HepG2 (cell line): ENCODE data around the gene ARHGAP26. TPM values are rescaled to one million over a fixed set of nuclear protein-coding genes. Genes with fewer than 3 reads are reported as not detected.

ENCODE experiments used
- CCAR2 ChIP-seq: fragments of 200-400 bp; formaldehyde crosslinking; optimal IDR thresholded peaks from 2 replicates; pipeline ENCODE3; 2018; ENCODE audit warnings: low read depth, mild to moderate bottlenecking, low read length, moderate library complexity
- CHCHD3 ChIP-seq: sonication (generic); formaldehyde crosslinking; IDR thresholded peaks from 2 replicates; pipeline ENCODE4 v1.8.0; 2022; ENCODE audit warnings: mild to moderate bottlenecking, missing genetic modification reagents, moderate library complexity
- E2F2 ChIP-seq: sonication (generic); formaldehyde crosslinking; IDR thresholded peaks from 2 replicates; pipeline ENCODE4 v1.4.0; 2020; ENCODE audit warnings: missing genetic modification reagents, borderline replicate concordance
- HMG20A ChIP-seq: IDR thresholded peaks from 2 replicates; pipeline ENCODE4 v1.6.1; 2016; ENCODE audit warnings: borderline replicate concordance
- KLF13 ChIP-seq: sonication (generic); formaldehyde crosslinking; IDR thresholded peaks from 2 replicates; pipeline ENCODE4 v1.4.0; 2020; ENCODE audit warnings: mild to moderate bottlenecking, missing genetic modification reagents
- NFE2L1 ChIP-seq: sonication (generic); formaldehyde crosslinking; IDR thresholded peaks from 2 replicates; pipeline ENCODE4 v1.4.0; 2020; ENCODE audit warnings: missing genetic modification reagents, mild to moderate bottlenecking, borderline replicate concordance
- PHF5A ChIP-seq: IDR thresholded peaks from one replicate; pipeline ENCODE4 v1.6.1; 2018; ENCODE audit warnings: low read depth, missing genetic modification reagents; ENCODE audit not compliant: unreplicated experiment
- SAP130 ChIP-seq: IDR thresholded peaks from 2 replicates; pipeline ENCODE4 v1.6.1; 2016; ENCODE audit warnings: low read depth
- SMARCC2 ChIP-seq: fragments of 450-650 bp; IDR thresholded peaks from 2 replicates; pipeline ENCODE4 v1.6.1; 2017; ENCODE audit warnings: antibody characterized with exemption, mild to moderate bottlenecking
- SMC3 ChIP-seq: IDR thresholded peaks from 2 replicates; pipeline ENCODE4 v1.6.1; 2011; ENCODE audit warnings: low read length, improper control_type of control experiment
- ZBTB21 ChIP-seq: sonication (generic); formaldehyde crosslinking; IDR thresholded peaks from 2 replicates; pipeline ENCODE4 v1.4.0; 2020; ENCODE audit warnings: missing genetic modification reagents
- ZFP41 ChIP-seq: sonication (generic); formaldehyde crosslinking; IDR thresholded peaks from 2 replicates; pipeline ENCODE4 v1.4.0; 2020; ENCODE audit warnings: mild to moderate bottlenecking, missing genetic modification reagents, borderline replicate concordance
- ZFYVE20 ChIP-seq: sonication (generic); formaldehyde crosslinking; IDR thresholded peaks from 2 replicates; pipeline ENCODE4 v1.8.0; 2023; ENCODE audit warnings: low read depth, mild to moderate bottlenecking, moderate library complexity, missing genetic modification reagents, borderline replicate concordance
- ZNF251 ChIP-seq: sonication (generic); formaldehyde crosslinking; IDR thresholded peaks from 2 replicates; pipeline ENCODE4 v1.9.0; 2021; ENCODE audit warnings: mild to moderate bottlenecking, missing genetic modification reagents
- ZNF451 ChIP-seq: sonication (generic); formaldehyde crosslinking; IDR thresholded peaks from 2 replicates; pipeline ENCODE4 v1.5.0; 2020; ENCODE audit warnings: mild to moderate bottlenecking, missing genetic modification reagents
- ZNF772 ChIP-seq: sonication (generic); formaldehyde crosslinking; IDR thresholded peaks from 2 replicates; pipeline ENCODE4 v1.5.0; 2020; ENCODE audit warnings: mild to moderate bottlenecking, missing genetic modification reagents
- ZNF816 ChIP-seq: sonication (generic); formaldehyde crosslinking; IDR thresholded peaks from 2 replicates; pipeline ENCODE4 v1.8.0; 2022; ENCODE audit warnings: missing genetic modification reagents, mild to moderate bottlenecking, borderline replicate concordance
- ZNF879 ChIP-seq: sonication (generic); formaldehyde crosslinking; IDR thresholded peaks from 2 replicates; pipeline ENCODE4 v1.8.1; 2023; ENCODE audit warnings: missing genetic modification reagents
- ZSCAN21 ChIP-seq: sonication (generic); formaldehyde crosslinking; IDR thresholded peaks from 2 replicates; pipeline ENCODE4 v1.8.0; 2022; ENCODE audit warnings: mild to moderate bottlenecking, missing genetic modification reagents, moderate library complexity, borderline replicate concordance
- polyA plus RNA-seq, 8 experiments: library from polyadenylated mRNA; depleted of rRNA in 3 of 8; stranded (reverse) in 7 of 8; unstranded in 1 of 8; fragments of >200 nt; fragmentation: Illumina TruSeq in 4 of 8; extraction: Trizol in 4 of 8; gene quantifications; 2 replicates each; pipeline versions ENCODE4 v1.2.1 to v1.2.3, GENCODE V29; 2011 to 2016; ENCODE audit warnings: low read depth in 4 of 8, missing spikeins in 1 of 8, mixed read lengths in 1 of 8; ENCODE audit not compliant: insufficient read depth in 1 of 8
- total RNA-seq, 5 experiments: library from RNA; depleted of rRNA; stranded (reverse); fragments of >200 nt; fragmentation: Illumina TruSeq; extraction: Trizol; gene quantifications; 2 replicates each; pipeline ENCODE4 v1.2.3, GENCODE V29; 2016; ENCODE audit warnings: low read depth in 1 of 5
- TF ChIP-seq, protein P1 (sequence below): sonication (generic); formaldehyde crosslinking; IDR thresholded peaks from 2 replicates; pipeline ENCODE4 v1.5.0; 2020; ENCODE audit warnings: mild to moderate bottlenecking, missing genetic modification reagents, borderline replicate concordance
- TF ChIP-seq, protein P2 (sequence below): sonication (generic); formaldehyde crosslinking; IDR thresholded peaks from 2 replicates; pipeline ENCODE4 v1.8.1; 2023; ENCODE audit warnings: mild to moderate bottlenecking, inconsistent platforms, moderate library complexity, missing genetic modification reagents, borderline replicate concordance
- TF ChIP-seq, protein P3 (sequence below): sonication (generic); formaldehyde crosslinking; IDR thresholded peaks from 2 replicates; pipeline ENCODE4 v1.8.0; 2022; ENCODE audit warnings: missing genetic modification reagents, mild to moderate bottlenecking, inconsistent platforms, borderline replicate concordance
- TF ChIP-seq, protein P4 (sequence below): sonication (generic); formaldehyde crosslinking; IDR thresholded peaks from 2 replicates; pipeline ENCODE4 v1.4.0; 2020; ENCODE audit warnings: missing genetic modification reagents

ARHGAP26 gene
- total and polyA plus RNA-seq, 2 of the 13 experiments (the other 11 are each of a cell fraction or from before 2014, with no cell fraction given) = 9.6 to 18.2 TPM

DNA sequence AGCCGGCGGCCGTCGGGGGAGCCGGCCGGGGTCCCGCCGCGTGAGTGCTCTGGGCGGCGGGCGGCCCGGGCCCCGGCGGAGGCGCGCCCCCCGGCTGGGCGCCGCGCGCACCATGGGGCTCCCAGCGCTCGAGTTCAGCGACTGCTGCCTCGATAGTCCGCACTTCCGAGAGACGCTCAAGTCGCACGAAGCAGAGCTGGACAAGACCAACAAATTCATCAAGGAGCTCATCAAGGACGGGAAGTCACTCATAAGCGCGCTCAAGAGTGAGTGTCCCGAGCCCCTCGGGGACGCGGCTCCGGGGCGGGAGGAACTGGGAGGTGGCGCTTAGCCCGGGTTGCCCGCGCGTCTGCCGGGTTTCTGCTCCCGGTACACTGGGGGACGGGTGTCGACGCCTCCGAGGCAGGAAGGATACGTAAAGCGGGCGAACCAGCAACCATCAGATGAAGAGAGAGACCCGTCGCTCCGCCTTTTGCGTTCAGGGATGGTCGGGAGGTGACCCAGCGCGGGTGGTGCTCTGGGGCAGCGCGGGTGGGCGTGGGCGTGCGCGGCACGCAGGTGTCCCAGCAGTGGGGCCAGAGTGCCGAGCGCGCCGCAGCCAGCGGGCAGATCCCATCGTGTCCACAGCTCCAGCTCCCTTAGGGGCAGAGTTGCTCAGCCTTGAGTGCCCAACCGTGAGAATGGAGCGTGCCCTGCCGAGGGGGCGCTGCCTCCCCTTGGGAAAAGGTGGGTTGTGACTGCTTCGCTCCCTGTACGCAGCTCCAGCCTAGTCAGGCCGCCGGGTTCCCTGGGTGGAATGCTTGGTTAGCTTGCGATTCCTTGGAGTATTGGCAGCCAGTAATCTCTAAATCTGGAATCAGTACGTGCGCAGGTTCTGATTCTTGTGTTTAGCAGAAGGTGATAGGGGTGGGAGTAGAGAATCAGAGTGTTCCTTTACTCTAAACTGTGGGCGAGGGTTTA is 753 bp downstream of the ARHGAP26 start (continued):
- TF ChIP-seq, protein P1, sequence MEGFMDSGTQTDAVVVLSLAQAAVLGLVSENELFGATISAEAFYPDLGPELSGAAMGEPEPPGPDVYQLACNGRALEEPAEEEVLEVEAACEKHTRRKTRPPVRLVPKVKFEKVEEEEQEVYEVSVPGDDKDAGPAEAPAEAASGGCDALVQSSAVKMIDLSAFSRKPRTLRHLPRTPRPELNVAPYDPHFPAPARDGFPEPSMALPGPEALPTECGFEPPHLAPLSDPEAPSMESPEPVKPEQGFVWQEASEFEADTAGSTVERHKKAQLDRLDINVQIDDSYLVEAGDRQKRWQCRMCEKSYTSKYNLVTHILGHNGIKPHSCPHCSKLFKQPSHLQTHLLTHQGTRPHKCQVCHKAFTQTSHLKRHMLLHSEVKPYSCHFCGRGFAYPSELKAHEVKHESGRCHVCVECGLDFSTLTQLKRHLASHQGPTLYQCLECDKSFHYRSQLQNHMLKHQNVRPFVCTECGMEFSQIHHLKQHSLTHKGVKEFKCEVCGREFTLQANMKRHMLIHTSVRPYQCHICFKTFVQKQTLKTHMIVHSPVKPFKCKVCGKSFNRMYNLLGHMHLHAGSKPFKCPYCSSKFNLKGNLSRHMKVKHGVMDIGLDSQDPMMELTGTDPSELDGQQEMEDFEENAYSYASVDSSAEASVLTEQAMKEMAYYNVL (CRISPR knock-in tag) = 0 out of 2 replicates have a peak, but pooled peaks have one; percentile 65
- TF ChIP-seq ZNF451 (CRISPR knock-in tag) (0 out of 2 replicates have a peak, but pooled peaks have one; percentile 43), ZFYVE20 (CRISPR knock-in tag) (0 out of 2 replicates have a peak, but pooled peaks have one; percentile 60), CHCHD3 (CRISPR knock-in tag) (no peak), PHF5A (CRISPR knock-in tag) (no peak), ZNF772 (peak; percentile 75; the same call in 1 of the 2 replicates), SMARCC2 (no peak), E2F2 (peak; percentile 57; the same call in 1 of the 2 replicates), SMC3 (no peak), ZNF816 (CRISPR knock-in tag) (peak; percentile 47; the same call in 1 of the 2 replicates), CCAR2 (no peak), HMG20A (CRISPR knock-in tag) (no peak), ZNF879 (peak; percentile 69; the same call in 1 of the 2 replicates), NFE2L1 (no peak; the same call in 1 of the 2 replicates), SAP130 (peak; percentile 79), KLF13 (CRISPR knock-in tag) (no peak), ZNF251 (CRISPR knock-in tag) (no peak), ZSCAN21 (CRISPR knock-in tag) (peak; percentile 16; the same call in 1 of the 2 replicates), ZBTB21 (CRISPR knock-in tag) (no peak), ZFP41 (peak; percentile 72; the same call in 1 of the 2 replicates)
- TF ChIP-seq, protein P2, sequence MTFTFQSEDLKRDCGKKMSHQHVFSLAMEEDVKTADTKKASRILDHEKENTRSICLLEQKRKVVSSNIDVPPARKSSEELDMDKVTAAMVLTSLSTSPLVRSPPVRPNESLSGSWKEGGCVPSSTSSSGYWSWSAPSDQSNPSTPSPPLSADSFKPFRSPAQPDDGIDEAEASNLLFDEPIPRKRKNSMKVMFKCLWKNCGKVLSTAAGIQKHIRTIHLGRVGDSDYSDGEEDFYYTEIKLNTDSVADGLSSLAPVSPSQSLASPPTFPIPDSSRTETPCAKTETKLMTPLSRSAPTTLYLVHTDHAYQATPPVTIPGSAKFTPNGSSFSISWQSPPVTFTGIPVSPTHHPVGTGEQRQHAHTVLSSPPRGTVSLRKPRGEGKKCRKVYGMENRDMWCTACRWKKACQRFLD = no peak
- TF ChIP-seq, protein P3, sequence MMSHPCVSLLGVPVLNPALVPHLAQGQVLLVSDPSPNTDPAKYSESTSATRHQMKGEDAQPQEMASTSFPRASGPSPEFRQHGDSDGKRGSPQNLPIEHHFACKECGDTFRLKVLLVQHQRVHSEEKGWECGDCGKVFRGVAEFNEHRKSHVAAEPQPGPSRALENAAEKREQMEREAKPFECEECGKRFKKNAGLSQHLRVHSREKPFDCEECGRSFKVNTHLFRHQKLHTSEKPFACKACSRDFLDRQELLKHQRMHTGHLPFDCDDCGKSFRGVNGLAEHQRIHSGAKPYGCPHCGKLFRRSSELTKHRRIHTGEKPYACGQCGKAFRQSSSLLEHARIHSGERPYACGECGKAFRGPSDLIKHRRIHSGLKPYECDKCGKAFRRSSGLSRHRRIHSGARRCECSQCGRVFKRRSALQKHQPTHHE (CRISPR knock-in tag) = no peak; the same call in 1 of the 2 replicates
- TF ChIP-seq, protein P4, sequence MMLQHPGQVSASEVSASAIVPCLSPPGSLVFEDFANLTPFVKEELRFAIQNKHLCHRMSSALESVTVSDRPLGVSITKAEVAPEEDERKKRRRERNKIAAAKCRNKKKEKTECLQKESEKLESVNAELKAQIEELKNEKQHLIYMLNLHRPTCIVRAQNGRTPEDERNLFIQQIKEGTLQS (CRISPR knock-in tag) = no peak
